K562 (cell line): ENCODE measurements around the gene SORT1. TPM values are rescaled to one million over a fixed set of nuclear protein-coding genes. Genes with fewer than 3 reads are reported as not detected.

Source experiments
- ATAC-seq: fragments of 200-7000 bp; cut with Tn5 transposase; 3 replicates; pipeline ENCODE4 v1.9.1; 2020; ENCODE audit warnings: moderate library complexity
- BruUV-seq: library from RNA; stranded (reverse); fragments of 400-500 nt; replicated peaks from 2 replicates; lab custom pipeline; 2021; lab: Mats Ljungman, UMichigan
- CTCF ChIA-PET: fragments of 300-600 bp; formaldehyde crosslinking; extraction: SDS; loops from one replicate; lab custom pipeline; 2021; ENCODE audit warnings: low intra/inter-chr PET ratio; lab: Yijun Ruan, JAX
- POLR2A ChIA-PET: fragments of 300-600, 350-650 bp; sonication (Branson Sonifier 250); formaldehyde crosslinking; extraction: SDS; loops from one replicate; lab custom pipeline; 2021; ENCODE audit warnings: antibody characterized with exemption, inconsistent platforms; lab: Yijun Ruan, JAX
- DNase-seq, 4 experiments: peaks; one replicate each; pipeline versions ENCODE4 v3.0.0 to v3.0.0-alpha.2; 2011 to 2018; ENCODE audit warnings: low spot score in 3 of 4, mixed read lengths in 3 of 4; ENCODE audit errors: extremely low read depth in 1 of 4
- FAIRE-seq: peaks from 2 replicates; lab custom pipeline; 2011; peaks lifted over from hg19 to GRCh38; lab: Jason Lieb, UNC
- H2AFZ ChIP-seq: 2 replicates; pipeline ENCODE4 v1.6.0; 2011; ENCODE audit warnings: low read depth, low read length, control low read depth, inconsistent platforms
- H3K27ac ChIP-seq: fragments of 200-600 bp; 3 replicates; pipeline ENCODE4 v1.8.0; 2011; ENCODE audit warnings: low read depth, mild to moderate bottlenecking, control low read depth, inconsistent platforms, low read length, moderate library complexity, mixed read lengths; ENCODE audit errors: extremely low read depth
- H3K27me3 ChIP-seq, 2 experiments: fragments of 300-600 bp in 1 of 2; 2 replicates in 1 of 2; 3 replicates in 1 of 2; pipeline versions ENCODE4 v1.6.0 to v1.8.0; 2011; ENCODE audit warnings: inconsistent platforms in 2 of 2, low read length in 2 of 2, mild to moderate bottlenecking in 1 of 2, mixed read lengths in 1 of 2, moderate library complexity in 1 of 2; ENCODE audit not compliant: control insufficient read depth in 2 of 2, insufficient read depth in 2 of 2
- H3K36me3 ChIP-seq: fragments of 300-600 bp; 3 replicates; pipeline ENCODE4 v1.8.0; 2011; ENCODE audit warnings: mild to moderate bottlenecking, low read length, inconsistent platforms; ENCODE audit not compliant: control insufficient read depth, insufficient read depth
- H3K4me1 ChIP-seq, 2 experiments: fragments of 200-600 bp in 1 of 2; replicated peaks in 1 of 2; 2 replicates in 1 of 2; 3 replicates in 1 of 2; pipeline versions ENCODE4 v1.5.1 to v1.8.0; 2011; ENCODE audit warnings: inconsistent platforms in 2 of 2, low read length in 2 of 2, mild to moderate bottlenecking in 1 of 2, mixed read lengths in 1 of 2, moderate library complexity in 1 of 2; ENCODE audit not compliant: control insufficient read depth in 2 of 2, insufficient read depth in 2 of 2
- H3K4me2 ChIP-seq: 2 replicates; pipeline ENCODE4 v1.6.1; 2011; ENCODE audit warnings: low read length, control low read depth, inconsistent platforms, mixed read lengths; ENCODE audit not compliant: insufficient read depth
- H3K4me3 ChIP-seq: fragments of 200-600 bp; sonication (generic), shearing (Covaris generic); 2 replicates; pipeline ENCODE4 v1.5.1; 2016; ENCODE audit warnings: control low read depth, inconsistent platforms
- H3K79me2 ChIP-seq: fragments of 200-600 bp; 3 replicates; pipeline ENCODE4 v1.8.0; 2011; ENCODE audit warnings: low read length, inconsistent platforms; ENCODE audit not compliant: control insufficient read depth, insufficient read depth
- H3K9ac ChIP-seq, 2 experiments: 2 replicates each; pipeline versions ENCODE4 v1.6.0 to v1.6.1; 2011; ENCODE audit warnings: low read depth in 2 of 2, low read length in 2 of 2, control low read depth in 1 of 2, inconsistent platforms in 1 of 2, mild to moderate bottlenecking in 1 of 2, mixed read lengths in 1 of 2; ENCODE audit not compliant: insufficient read depth in 1 of 2
- H3K9me1 ChIP-seq: one replicate; pipeline ENCODE4 v1.6.0; 2011; ENCODE audit warnings: inconsistent platforms, mild to moderate bottlenecking, low read length, moderate library complexity; ENCODE audit not compliant: control insufficient read depth, insufficient read depth
- H3K9me3 ChIP-seq: replicated peaks from 2 replicates; pipeline ENCODE4 v1.5.1; 2011; ENCODE audit warnings: low read depth, low read length, inconsistent platforms; ENCODE audit not compliant: control insufficient read depth, insufficient read depth
- H4K20me1 ChIP-seq: replicated peaks from 2 replicates; pipeline ENCODE4 v1.6.1; 2011; ENCODE audit warnings: low read length, inconsistent platforms, mixed read lengths; ENCODE audit not compliant: control insufficient read depth, insufficient read depth
- ARHGAP35 ChIP-seq: fragments of 450-650 bp; IDR thresholded peaks from 2 replicates; pipeline ENCODE4 v1.6.1; 2018; ENCODE audit not compliant: partially characterized antibody
- DPF2 ChIP-seq: fragments of 450-650 bp; IDR thresholded peaks from 2 replicates; pipeline ENCODE4 v1.6.1; 2016
- FOXA3 ChIP-seq, 2 experiments: fragments of 450-650 bp in 1 of 2; sonication (generic) in 1 of 2; formaldehyde crosslinking; IDR thresholded peaks in 1 of 2; conservative IDR thresholded peaks in 1 of 2; 2 replicates each; pipeline versions ENCODE4 v1.4.0 to v1.8.0; 2020 to 2022; ENCODE audit warnings: mild to moderate bottlenecking in 2 of 2, missing genetic modification reagents in 1 of 2
- KDM5B ChIP-seq: fragments of 200-600 bp; sonication (generic); IDR thresholded peaks from 2 replicates; pipeline ENCODE4 v1.6.1; 2012; ENCODE audit warnings: low read depth, mild to moderate bottlenecking, moderate library complexity, low read length, control low read depth, inconsistent platforms; ENCODE audit not compliant: insufficient replicate concordance
- RAD21 ChIP-seq, 2 experiments: fragments of 250-450 bp in 1 of 2; fragments of 450-650 bp in 1 of 2; sonication (Bioruptor Pico) in 1 of 2; formaldehyde crosslinking in 1 of 2; IDR thresholded peaks in 1 of 2; conservative IDR thresholded peaks in 1 of 2; 2 replicates each; pipeline versions ENCODE4 v1.4.0 to v1.8.0; 2020 to 2022; ENCODE audit warnings: mild to moderate bottlenecking in 2 of 2, moderate library complexity in 1 of 2
- SMARCE1 ChIP-seq: fragments of 450-650 bp; IDR thresholded peaks from 2 replicates; pipeline ENCODE4 v1.7.1; 2016; ENCODE audit warnings: mild to moderate bottlenecking
- STAT5A ChIP-seq: IDR thresholded peaks from 2 replicates; pipeline ENCODE4 v1.6.1; 2012; ENCODE audit warnings: low read length, inconsistent platforms, borderline replicate concordance
- THAP7 ChIP-seq: fragments of 250-450 bp; sonication (Bioruptor Pico); IDR thresholded peaks from 2 replicates; pipeline ENCODE4 v1.5.0; 2021
- ZNF41 ChIP-seq: fragments of 250-450 bp; sonication (Bioruptor Pico); conservative IDR thresholded peaks from 2 replicates; pipeline ENCODE4 v1.4.0; 2020; ENCODE audit warnings: mild to moderate bottlenecking
- WGBS: fragments of 100-300 bp; shearing (Covaris generic); methylation state at CpG from one replicate; pipeline ENCODE4 v1.1.6; 2016; ENCODE audit warnings: low coverage, mixed read lengths; ENCODE audit not compliant: insufficient coverage; ENCODE audit errors: missing lambda C conversion rate; 5-methylcytosine and 5-hydroxymethylcytosine counted together
- in situ Hi-C: fragments of 300-500 bp; cut with MboI; formaldehyde crosslinking; loops from 4 replicates; pipeline ENCODE4 v1.15.0; 2018; ENCODE audit warnings: inconsistent platforms, mixed read lengths
- intact Hi-C: fragments of 100-400 bp; cut with micrococcal nuclease; formaldehyde crosslinking; loops from 2 replicates; pipeline ENCODE4 v1.14.2; 2022
- polyA plus RNA-seq, 8 experiments: library from polyadenylated mRNA; depleted of rRNA in 4 of 8; stranded (reverse) in 5 of 8; unstranded in 3 of 8; fragments of >200 nt; fragmentation: Nextera tagmentation in 2 of 8; fragmentation: Illumina TruSeq in 1 of 8; extraction: Ambion mirVana in 2 of 8; extraction: Trizol in 1 of 8; gene quantifications; 2 replicates each; pipeline versions ENCODE4 v1.2.1 to v1.2.3, GENCODE V29; 2011 to 2014; ENCODE audit warnings: inconsistent platforms in 1 of 8, missing spikeins in 1 of 8
- total RNA-seq, 7 experiments: library from RNA; depleted of rRNA in 6 of 7; stranded (reverse); fragments of >200 nt in 6 of 7; fragmentation: Illumina TruSeq in 2 of 7; extraction: Trizol in 2 of 7; gene quantifications; 2 replicates each; pipeline versions ENCODE4 v1.2.1 to v1.2.3, GENCODE V29; 2011 to 2021; ENCODE audit warnings: low replicate concordance in 1 of 7
- TF ChIP-seq, protein P1 (sequence below): fragments of 450-650 bp; IDR thresholded peaks from 2 replicates; pipeline ENCODE4 v1.6.1; 2016; ENCODE audit warnings: borderline replicate concordance
- TF ChIP-seq, protein P2 (sequence below): sonication (generic); formaldehyde crosslinking; IDR thresholded peaks from 2 replicates; pipeline ENCODE4 v1.8.0; 2022; ENCODE audit warnings: mild to moderate bottlenecking, missing genetic modification reagents
- TF ChIP-seq, protein P3 (sequence below): fragments of 450-650 bp; IDR thresholded peaks from 2 replicates; pipeline ENCODE4 v1.6.1; 2016; ENCODE audit warnings: low read depth, mild to moderate bottlenecking, moderate library complexity
- TF ChIP-seq, protein P4 (sequence below): fragments of 450-650 bp; IDR thresholded peaks from 2 replicates; pipeline ENCODE4 v1.6.1; 2017; ENCODE audit warnings: antibody characterized with exemption

Gene SORT1
- total and polyA plus RNA-seq, 9 of the 15 experiments (the other 6 are each of a cell fraction or from before 2014, with no cell fraction given), result 27.4 to 112 (median 65.0) TPM

GRCh38 chr1:109274533-109275476, 122.9 kb downstream of the SORT1 start:
- in situ Hi-C loops (no loop called here), intact Hi-C loops (loop anchor here (5.0 kb wide), 1 partner anchor 217 kb away; the partner anchor contains the start of gene CYB561D1)
- H3K4me2 ChIP-seq, result peak overlapping the region; percentile 68
- FAIRE-seq (peak; percentile 84), ATAC-seq (peak; percentile 56), DNase-seq (peak; percentile 61 to 79 (median 72))
- BruUV-seq, result TSS peak; percentile 49
- 0 out of 3 replicates have a peak, but pooled peaks cover 2% of the 10 kb centered on the region for H3K79me2 ChIP-seq
- POLR2A ChIA-PET, result interaction anchor here (0.6 to 0.7 kb wide), 2 partner anchors 17 to 257 kb away, joined by 3 read pairs; no protein-coding TSS in a partner anchor
- H3K4me3 ChIP-seq, result no peak overlapping the region; the same call in 1 of the 2 replicates
- peaks cover 37% of the 10 kb centered on the region; the same call in 2 of the 3 replicates for H3K36me3 ChIP-seq
- no peaks in the 10 kb centered on the region for H3K9me3 ChIP-seq
- no peaks in the 10 kb centered on the region for H3K9me1 ChIP-seq
- peak overlapping the region; percentile 64 for H2AFZ ChIP-seq
- H3K9ac ChIP-seq, result peak overlapping the region; percentile 35 to 82
- 23% methylated on average over 24 of the region's 24 CpGs for WGBS
- peaks cover 4% of the 10 kb centered on the region; the same call in 1 of the 2 replicates for H4K20me1 ChIP-seq
- CTCF ChIA-PET, result interaction anchor here (0.9 kb wide), 1 partner anchor 124 kb away, joined by 4 read pairs; no protein-coding TSS in a partner anchor
- peak overlapping the region; percentile 30 for H3K27ac ChIP-seq
- no peaks in the 10 kb centered on the region for H3K27me3 ChIP-seq
- peaks cover 42 to 67% of the 10 kb centered on the region in 2 experiments for H3K4me1 ChIP-seq
- TF ChIP-seq, protein P1, sequence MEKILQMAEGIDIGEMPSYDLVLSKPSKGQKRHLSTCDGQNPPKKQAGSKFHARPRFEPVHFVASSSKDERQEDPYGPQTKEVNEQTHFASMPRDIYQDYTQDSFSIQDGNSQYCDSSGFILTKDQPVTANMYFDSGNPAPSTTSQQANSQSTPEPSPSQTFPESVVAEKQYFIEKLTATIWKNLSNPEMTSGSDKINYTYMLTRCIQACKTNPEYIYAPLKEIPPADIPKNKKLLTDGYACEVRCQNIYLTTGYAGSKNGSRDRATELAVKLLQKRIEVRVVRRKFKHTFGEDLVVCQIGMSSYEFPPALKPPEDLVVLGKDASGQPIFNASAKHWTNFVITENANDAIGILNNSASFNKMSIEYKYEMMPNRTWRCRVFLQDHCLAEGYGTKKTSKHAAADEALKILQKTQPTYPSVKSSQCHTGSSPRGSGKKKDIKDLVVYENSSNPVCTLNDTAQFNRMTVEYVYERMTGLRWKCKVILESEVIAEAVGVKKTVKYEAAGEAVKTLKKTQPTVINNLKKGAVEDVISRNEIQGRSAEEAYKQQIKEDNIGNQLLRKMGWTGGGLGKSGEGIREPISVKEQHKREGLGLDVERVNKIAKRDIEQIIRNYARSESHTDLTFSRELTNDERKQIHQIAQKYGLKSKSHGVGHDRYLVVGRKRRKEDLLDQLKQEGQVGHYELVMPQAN, result peak; percentile 12; the same call in 1 of the 2 replicates
- peak in 1 of 2 experiments; percentile 15; a peak in 1 of 4 replicates for TF ChIP-seq RAD21 (CRISPR knock-in tag; conservative IDR thresholded peaks at IDR 0.05 in 1 of 2, IDR thresholded peaks at IDR 0.05 in 1 of 2)
- TF ChIP-seq KDM5B, result peak; percentile 49
- no peak for TF ChIP-seq ZNF41 (CRISPR knock-in tag)
- peak; percentile 56 for TF ChIP-seq DPF2
- no peak for TF ChIP-seq ARHGAP35
- peak; percentile 78 to 86; a peak in 3 of 4 replicates for TF ChIP-seq FOXA3 (CRISPR knock-in tag; conservative IDR thresholded peaks at IDR 0.05 in 1 of 2, IDR thresholded peaks at IDR 0.05 in 1 of 2)
- TF ChIP-seq, protein P2, sequence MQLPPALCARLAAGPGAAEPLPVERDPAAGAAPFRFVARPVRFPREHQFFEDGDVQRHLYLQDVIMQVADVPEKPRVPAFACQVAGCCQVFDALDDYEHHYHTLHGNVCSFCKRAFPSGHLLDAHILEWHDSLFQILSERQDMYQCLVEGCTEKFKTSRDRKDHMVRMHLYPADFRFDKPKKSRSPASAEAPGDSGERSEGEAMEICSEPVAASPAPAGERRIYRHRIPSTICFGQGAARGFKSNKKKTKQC (CRISPR knock-in tag), result no peak
- TF ChIP-seq, protein P3, sequence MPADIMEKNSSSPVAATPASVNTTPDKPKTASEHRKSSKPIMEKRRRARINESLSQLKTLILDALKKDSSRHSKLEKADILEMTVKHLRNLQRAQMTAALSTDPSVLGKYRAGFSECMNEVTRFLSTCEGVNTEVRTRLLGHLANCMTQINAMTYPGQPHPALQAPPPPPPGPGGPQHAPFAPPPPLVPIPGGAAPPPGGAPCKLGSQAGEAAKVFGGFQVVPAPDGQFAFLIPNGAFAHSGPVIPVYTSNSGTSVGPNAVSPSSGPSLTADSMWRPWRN, result 0 out of 2 replicates have a peak, but pooled peaks have one; percentile 22
- TF ChIP-seq, protein P4, sequence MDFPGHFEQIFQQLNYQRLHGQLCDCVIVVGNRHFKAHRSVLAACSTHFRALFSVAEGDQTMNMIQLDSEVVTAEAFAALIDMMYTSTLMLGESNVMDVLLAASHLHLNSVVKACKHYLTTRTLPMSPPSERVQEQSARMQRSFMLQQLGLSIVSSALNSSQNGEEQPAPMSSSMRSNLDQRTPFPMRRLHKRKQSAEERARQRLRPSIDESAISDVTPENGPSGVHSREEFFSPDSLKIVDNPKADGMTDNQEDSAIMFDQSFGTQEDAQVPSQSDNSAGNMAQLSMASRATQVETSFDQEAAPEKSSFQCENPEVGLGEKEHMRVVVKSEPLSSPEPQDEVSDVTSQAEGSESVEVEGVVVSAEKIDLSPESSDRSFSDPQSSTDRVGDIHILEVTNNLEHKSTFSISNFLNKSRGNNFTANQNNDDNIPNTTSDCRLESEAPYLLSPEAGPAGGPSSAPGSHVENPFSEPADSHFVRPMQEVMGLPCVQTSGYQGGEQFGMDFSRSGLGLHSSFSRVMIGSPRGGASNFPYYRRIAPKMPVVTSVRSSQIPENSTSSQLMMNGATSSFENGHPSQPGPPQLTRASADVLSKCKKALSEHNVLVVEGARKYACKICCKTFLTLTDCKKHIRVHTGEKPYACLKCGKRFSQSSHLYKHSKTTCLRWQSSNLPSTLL, result no peak
- 0 out of 2 replicates have a peak, but pooled peaks have one; percentile 61 for TF ChIP-seq SMARCE1
- TF ChIP-seq STAT5A, result peak; percentile 61; the same call in 1 of the 2 replicates
- TF ChIP-seq THAP7 (CRISPR knock-in tag), result no peak
